Measurements from ENCODE around the gene GLIS1.
"Not testable (repeated sequence)": the region's sequence is repeated elsewhere in the genome, so short reads cannot be mapped to it uniquely, and the experiment has no call there.

The GLIS1 gene

DNA sequence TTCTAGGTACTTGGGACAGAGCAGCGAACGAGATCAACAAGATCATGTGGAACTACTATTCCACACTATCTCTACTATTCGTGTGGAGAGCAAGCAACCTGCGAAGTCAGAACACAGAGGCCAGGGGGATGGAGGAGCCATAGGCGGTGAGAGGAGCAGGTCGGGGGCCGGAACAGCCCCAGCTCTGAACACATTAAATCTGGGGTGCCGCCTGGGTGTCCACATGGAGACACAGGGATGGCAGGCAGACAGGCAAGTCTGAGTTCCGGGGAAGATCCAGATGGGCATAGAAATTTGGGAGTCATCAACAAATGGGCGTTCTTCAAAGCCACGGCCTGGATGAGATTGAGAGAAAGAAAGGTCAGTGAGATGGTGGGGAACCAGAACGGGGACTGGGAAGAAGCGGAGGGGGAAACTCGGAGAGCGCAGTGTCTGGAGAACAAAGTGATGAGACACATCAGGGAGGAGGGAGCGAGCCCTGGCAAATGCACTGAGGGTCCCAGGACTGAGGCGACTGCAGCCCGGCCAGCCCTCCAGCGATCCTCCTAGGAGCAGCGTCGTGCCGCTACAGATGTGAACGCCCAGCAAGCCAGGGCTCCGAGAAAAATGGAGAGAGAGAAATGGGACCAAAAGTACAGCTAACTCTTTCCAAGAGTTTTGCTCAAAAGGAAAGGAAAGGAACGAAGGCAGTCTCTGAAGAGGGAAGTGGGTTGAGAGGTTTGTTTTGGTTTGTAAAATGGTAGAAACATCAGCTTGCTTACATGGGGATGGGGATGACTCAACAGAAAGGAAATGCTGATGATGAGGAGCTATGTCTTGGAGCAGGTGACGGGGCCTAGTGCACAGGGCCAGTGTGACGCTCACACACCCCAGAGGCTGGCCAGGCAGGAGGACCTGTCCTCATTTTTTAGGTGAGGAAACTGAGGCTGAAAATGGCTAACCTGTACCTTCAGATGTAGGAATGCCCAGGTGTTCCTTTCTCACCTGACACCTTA, 84.5 kb downstream of the GLIS1 start:
- no peak for DNase-seq (ENCODE audit: low read depth)

DNA sequence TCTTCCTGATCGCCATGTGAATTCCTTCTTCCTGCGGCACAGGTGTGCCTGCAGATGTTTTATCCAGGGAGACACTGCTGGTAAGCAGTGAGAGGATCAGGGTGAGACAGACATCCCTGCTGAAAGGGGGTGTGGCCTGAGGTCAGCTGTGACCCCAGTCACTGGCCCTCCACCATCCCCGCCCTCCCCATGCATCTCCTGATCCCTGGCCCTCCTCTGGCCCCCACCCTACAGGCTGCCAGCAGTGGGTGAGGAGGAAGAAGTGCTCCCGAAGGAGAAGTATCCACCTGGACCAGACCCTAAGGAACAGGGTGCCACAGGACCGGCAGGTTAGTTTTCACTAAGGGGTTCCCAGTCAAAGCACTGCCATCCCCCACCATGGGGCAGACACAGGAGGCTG, 85.3 kb downstream of the GLIS1 start:
- DNase-seq (ENCODE audit: low read depth), result no peak

DNA sequence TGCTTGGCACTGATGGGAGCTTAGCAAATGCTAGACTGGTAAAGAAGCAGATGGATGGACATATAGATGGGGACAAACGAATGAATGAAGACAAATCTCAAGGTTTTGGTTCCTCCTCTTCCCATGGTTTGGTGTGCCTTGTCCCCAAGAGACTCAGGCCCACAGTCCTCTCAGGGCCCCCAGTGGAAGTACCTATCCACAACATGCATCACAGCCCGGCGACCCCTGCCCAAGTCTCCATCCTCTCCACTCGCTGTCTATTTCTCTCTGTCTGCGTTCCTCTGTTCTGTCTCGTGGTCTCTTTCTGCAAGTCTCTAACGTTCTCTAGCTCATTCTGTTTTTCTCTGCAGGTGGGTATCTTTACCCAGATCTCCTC, 85.8 kb downstream of the GLIS1 start:
- no peak for DNase-seq (ENCODE audit: low read depth)

DNA sequence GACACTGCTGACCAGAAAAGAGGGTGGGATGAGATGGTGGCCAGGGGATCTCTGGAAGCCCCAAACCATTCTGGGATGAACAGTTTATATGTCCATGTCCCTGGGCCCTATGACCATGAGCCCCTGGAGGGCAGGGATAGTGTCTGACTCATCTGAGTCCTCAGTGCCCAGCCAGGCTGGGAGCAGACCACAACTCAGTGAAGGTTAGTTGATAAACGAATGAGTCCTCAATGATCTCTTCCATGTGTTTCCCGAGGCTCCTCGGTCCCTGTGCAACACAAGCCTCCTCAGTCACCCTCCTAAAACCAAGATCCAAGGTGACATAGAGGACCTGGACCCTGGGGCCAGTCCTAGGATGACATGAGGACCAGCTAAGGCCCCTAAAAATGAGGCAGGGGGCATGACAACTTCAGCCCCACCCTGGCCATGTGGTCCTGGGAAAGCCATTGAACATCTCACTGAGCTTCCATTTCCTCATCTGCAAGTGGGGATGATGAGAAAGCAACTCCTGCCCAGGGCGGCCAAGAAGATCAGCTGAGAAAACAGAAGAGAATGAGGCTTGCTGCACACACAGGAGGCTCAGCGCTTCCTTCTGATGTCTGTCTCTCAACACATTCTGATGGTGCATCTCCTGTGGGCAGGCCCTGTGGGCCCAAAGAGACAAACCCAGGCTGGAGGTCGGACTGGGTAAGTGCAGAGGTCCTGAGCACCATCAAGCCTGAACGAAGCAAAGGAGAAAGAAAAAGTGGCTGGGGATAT, 86.3 kb downstream of the GLIS1 start:
- no peak for DNase-seq (ENCODE audit: low read depth)

DNA sequence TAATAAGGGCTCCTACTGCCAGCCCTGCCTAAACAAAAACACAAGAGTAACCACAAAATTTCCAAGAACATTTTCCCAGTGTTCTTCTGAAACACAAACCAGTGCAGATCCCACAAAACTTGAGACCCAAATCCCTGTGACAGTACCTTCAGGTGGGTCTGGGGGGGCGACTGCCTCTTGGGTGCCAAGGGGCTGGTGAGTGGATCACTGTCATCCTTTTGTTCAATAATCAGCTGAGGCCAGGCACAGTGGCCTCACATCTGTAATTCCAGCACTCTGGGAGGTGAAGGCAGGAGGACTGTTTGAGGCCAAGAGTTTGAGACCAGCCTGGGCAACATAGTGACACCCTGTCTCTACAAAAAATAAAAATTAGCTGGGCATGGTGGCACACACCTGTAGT, 87.6 kb downstream of the GLIS1 start:
- DNase-seq (ENCODE audit: low read depth), result no peak

GRCh38 chr1:53648516-53648915, 90.4 kb downstream of the GLIS1 start:
- DNase-seq (ENCODE audit: low read depth), result no peak

- not testable (repeated sequence) for DNase-seq (ENCODE audit: low read depth)
These were observed 91.0 kb downstream of the GLIS1 start for GRCh38 chr1:53647915-53648314.

- no peak for DNase-seq (ENCODE audit: low read depth)
These were observed 92.2 kb downstream of the GLIS1 start for GRCh38 chr1:53646732-53647131.

- no peak for DNase-seq (ENCODE audit: low read depth)
These were observed 93.3 kb downstream of the GLIS1 start for GRCh38 chr1:53645690-53646078.

GRCh38 chr1:53644909-53645689, 93.9 kb downstream of the GLIS1 start:
- DNase-seq (ENCODE audit: low read depth), result no peak

DNA sequence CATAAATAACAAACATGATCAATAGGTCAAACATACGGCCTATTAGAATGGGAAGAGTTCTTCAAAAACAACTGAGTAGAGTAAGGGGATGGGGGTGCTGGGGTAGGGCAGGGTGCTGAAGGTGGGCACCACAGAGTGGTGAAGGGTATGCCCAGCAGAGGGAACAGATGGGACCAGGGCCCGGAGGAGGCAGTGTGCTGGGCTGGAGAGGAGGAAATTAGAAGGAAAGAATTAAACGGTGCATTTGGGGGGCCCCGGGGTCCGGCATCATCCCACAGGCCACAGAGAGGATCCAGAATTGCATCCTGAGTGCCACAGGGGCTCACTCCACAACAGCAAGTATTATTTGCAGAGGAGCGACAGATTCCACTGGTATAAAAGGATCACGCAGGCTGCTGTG, 94.5 kb downstream of the GLIS1 start:
- DNase-seq (ENCODE audit: low read depth), result no peak

DNA sequence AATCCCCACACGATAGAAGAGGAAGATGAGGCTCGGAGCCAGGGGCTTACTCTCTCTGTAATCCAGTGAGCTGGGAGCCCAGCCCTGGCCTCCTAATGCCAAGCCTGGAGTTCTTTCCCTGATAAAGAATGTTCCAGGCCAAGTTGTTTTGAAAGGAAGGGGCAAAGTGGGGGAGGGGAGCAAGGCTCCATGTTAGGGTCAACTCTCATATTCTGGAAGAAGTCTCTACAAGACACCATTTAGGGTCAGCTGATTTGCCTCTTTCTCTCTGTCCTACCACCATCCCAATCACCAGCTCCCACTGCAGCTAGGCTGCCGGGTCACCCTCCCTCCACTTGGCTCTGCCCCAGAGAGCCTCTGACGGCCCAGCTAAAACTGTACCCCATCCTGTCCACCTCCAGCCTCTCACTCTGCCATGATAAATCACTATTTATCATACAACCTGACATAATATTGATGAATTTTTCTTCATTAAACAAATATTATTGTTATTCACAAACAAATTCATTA, 95.0 kb downstream of the GLIS1 start:
- DNase-seq (ENCODE audit: low read depth), result no peak

DNA sequence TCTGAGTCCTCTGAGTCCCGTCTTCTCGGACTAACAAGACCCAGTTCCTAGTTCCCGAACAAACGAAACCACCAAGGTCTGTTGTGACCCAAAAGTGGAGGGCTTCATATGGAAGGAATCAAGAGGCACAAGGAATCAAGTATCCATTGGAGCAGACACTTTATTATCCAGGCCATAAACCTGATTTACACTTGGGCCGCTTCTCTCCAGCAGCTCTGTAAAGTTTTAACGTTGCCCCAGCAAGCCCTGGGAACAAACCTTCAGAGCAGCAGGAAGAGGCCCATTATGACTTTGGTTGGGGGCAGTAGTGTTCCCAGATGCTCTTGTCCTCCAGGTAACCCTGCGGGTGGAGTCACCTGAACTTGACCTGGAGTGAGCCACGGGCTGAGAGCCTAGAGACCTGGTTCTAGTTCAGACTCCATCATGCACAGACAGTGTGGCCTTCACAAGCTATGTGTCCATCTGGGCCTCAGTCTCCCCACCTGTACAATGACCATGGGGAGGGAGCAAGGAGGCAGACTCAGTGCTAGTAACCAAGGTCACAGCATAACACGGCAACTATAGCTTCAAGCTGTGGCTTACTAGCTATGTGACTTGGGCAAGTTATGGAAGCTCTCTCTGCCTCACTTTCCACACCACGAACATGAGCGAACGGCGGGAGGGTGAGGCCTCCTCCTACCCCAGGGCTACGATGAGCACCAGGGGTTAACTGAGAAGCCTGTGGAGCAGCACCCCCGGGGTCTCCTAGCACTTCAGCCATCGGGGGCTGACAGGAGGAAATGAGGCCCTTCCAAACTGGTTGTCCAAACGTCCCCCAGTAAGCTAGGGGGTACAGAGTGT, 95.7 kb downstream of the GLIS1 start:
- no peak for DNase-seq (ENCODE audit: low read depth)

DNA sequence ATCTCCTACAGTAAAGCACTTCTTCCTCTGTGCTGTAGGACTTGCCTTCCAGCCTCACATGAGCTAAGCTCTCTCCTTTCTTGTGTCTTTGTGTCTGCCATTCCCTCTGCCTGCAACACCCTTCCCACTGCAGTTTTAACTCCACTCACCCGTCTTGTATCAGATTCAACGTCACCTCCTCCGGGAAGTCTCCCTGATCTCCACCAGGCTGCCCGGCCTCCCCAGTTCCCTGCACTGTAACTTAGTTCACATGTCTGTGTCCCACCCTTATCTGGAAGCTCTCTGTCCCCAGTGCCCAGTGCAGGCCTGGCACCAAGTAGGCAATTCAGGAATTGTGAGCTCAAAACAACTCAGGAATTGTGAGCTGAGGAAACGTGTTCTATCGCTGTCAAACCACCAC, 96.4 kb downstream of the GLIS1 start:
- DNase-seq (ENCODE audit: low read depth), result no peak

GRCh38 chr1:53642215-53642555, 96.8 kb downstream of the GLIS1 start:
- DNase-seq (ENCODE audit: low read depth), result no peak

DNA sequence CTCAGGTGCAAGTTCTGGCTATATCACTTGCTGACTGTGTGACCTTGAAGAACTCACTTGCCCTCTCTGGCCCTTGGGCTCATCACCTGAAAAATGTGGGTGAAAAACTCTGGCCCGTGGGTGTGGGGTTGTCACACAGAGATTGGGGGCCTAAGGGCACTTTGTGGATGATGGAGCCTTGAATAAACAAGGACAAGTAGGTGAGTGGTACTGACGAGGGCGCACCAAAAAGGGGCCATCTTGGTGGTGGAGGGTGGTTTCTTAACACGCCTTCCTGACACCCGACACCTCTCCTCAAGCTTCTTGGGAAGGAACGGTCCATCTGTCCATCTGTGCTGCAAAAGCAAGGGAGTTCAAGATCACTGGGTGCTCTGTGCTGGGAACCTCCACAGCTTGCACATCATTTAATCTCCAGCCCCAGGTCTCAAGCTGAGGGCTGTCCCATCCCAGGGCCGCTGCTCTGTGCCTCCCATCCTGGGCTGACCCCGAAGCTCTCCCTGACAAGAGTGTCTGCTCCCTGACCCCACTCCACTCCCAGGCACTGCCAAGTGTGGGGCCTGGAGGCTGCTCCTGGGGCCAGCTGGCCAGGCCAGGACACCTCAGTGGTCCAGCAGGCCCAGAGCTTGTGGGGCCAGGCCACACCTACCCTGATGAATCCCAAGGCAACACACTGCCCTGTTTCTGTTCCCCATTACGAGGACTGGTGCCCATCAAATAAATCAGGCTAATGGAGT, 97.3 kb downstream of the GLIS1 start:
- no peak for DNase-seq (ENCODE audit: low read depth)

- no peak for DNase-seq (ENCODE audit: low read depth)
These were observed 98.3 kb downstream of the GLIS1 start for GRCh38 chr1:53640701-53641075.

DNA sequence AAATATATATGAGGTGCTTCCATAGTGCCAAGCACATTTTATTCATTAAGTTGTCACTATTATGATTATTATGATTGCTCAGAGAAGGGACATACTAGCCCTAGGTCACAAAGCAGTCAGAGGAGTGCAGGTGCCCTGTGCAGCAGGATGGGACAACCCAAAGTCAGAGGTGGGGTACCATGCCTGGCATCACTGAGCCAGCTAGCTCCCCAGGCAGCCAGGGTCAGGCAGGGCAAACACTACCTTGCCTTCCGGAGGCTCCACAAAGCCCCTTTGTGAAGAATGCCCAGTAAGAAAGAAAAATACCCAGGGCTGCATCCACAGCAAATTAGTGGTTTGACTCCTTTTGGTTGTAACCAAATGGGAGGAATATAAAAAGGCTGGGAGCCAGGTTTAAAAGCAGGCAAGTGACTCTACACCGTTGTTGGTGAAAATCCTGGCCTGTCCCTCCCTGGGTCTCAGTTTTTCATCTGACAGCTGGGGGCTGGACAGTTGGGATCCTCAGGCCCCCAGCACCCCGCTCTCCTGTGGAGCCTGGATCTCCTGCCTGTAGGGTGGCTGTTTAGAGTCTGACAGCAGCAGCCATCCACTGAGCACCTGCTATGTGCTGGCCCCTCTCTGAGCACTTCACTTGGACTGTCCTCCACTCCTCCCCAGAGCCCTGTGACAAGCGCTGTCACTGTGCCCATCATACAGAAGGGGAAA, 98.8 kb downstream of the GLIS1 start:
- DNase-seq (ENCODE audit: low read depth), result no peak

GRCh38 chr1:53639251-53639763, 99.7 kb downstream of the GLIS1 start:
- no peak for DNase-seq (ENCODE audit: low read depth)

All from fibroblast of the conjunctiva (primary cell).